ENCODE data around the gene TMIGD1.
"Not testable (repeated sequence)": the region's sequence is repeated elsewhere in the genome, so short reads cannot be mapped to it uniquely, and the experiment has no call there.

The TMIGD1 gene

GRCh38 chr17:30358055-30358760, 24.4 kb upstream of the TMIGD1 start:
- DNase-seq = no peak

DNA sequence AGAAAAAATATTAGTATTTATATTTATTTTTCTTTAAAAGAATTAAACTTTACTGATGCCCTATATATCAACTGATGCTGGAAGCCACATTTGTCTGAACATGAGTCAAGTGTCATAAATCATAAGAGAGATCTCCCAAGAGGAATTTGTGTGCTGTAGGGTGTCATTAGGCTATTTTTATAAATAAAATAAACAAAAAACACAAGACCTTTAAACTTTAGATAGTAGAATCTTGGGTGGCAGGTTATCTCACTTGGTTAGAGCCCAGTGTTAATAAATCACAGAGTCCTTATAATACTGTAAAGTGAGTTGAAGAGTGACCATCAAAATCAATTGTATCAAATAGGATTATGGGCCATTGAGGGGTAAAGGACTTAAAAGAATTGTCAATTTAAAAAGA, 23.6 kb upstream of the TMIGD1 start:
- DNase-seq = no peak

DNA sequence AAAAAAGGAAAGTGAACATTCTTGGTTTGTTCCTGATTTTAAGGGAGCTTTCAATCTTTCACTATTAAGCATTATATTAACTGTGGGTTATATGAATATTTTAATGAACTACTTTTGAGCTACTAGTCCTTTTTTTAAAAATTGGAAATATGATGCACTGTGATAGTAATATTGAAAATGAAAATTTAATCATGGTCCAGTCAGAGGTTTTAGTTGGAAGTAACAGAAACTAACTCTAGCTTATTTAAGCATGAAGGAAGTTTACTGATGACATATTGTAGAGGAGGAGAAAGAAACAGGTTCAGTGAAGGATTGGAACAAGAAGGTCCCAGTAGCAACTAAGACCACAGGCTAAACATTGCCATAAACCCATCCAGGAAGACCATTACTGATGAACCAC, 20.8 kb upstream of the TMIGD1 start:
- DNase-seq = no peak

- DNase-seq = no peak
Measured at GRCh38 chr17:30352240-30352814, 18.5 kb upstream of the TMIGD1 start.

GRCh38 chr17:30351735-30352134, 17.9 kb upstream of the TMIGD1 start:
- no peak for DNase-seq

DNA sequence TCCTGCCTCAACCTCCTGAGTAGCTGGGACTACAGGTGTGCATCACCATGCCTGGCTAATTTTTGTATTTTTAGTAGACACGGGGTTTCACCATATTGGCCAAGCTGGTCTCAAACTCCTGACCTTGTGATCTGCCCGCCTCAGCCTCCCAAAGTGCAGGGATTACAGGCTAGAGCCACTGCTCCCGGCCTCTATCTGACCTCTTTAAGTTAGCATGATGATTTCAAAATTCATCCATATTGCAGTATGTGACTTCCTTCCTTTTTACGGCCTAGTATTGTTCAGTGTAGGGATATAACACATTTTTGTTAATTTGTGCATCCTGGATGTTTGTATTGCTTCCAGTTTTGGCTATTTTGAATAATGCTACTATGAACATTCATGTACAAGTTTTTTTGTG, 17.4 kb upstream of the TMIGD1 start:
- DNase-seq = not testable (repeated sequence)

DNA sequence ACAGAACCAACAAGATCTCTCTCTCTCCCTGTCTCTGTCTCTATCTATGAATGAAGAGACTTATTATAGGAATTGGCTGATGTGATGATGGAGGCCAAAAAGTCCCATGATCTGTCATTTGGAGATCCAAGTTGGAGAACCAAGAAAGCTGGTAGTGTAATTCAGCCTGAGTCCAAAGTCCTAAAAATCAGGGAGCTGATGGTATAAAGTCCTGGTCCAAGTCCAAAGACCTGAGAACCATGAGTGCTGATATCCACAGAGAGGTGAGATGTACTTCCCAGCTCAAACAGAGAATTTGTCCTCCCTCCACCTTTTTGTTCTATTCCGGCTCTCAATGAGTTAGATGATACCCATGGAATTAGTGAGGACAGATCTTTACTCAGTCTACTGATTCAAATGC, 15.4 kb upstream of the TMIGD1 start:
- no peak for DNase-seq

- no peak for DNase-seq
Measured at GRCh38 chr17:30347488-30347887, 13.6 kb upstream of the TMIGD1 start.

DNA sequence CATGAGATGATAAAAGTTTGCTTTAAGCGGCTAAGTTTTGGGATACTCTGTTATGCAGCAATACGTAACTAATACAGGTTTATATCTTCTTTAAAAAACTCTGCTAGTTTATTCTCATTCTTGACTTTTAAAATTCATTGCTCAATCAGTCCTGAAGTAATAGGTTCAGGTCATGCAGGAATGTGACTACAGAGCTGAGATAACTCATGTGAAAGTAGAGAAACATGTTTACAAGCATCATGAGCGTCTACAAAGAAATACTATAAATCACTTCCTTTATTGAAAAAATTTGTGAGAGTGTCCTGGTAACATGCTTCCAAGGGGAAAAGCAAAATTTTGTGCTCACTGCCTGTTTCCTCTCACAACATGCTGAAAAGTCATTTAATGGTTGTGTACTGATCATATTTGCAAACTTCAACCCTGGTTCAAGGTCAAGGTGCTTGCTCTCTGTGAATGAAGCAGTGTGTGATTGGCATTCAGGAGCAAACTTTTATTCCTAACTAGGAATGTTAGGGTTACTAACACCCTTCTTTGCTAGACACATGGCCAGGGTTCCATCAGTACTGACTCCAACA, 12.5 kb upstream of the TMIGD1 start:
- no peak for DNase-seq

DNA sequence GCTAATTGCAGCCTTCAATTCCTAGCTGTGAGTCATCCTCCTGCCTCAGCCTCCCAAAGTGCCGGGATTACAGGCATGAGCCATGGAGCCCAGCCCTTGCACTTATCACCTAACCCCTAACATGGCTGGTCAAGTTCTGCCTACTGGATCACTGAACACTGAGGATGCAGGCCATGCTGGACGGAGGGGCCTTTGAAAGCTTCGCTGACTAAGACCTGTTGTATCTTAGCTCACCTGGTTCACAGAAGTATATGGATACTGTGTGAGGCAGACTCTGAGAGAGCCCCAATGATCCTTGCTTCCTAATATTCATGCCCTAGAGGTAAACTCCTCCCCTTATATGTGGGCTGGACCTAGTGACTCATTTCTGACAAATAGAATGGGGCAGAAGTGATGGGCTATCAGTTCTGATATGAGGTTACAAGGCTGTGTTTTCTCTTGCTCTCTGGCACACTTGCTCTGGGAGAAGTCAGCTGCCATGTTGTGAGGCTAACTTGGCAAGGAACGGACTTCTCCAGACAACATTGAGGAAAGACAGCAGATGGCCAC, 11.7 kb upstream of the TMIGD1 start:
- DNase-seq = no peak

- DNase-seq = no peak
Measured at GRCh38 chr17:30345089-30345433, 11.2 kb upstream of the TMIGD1 start.

DNA sequence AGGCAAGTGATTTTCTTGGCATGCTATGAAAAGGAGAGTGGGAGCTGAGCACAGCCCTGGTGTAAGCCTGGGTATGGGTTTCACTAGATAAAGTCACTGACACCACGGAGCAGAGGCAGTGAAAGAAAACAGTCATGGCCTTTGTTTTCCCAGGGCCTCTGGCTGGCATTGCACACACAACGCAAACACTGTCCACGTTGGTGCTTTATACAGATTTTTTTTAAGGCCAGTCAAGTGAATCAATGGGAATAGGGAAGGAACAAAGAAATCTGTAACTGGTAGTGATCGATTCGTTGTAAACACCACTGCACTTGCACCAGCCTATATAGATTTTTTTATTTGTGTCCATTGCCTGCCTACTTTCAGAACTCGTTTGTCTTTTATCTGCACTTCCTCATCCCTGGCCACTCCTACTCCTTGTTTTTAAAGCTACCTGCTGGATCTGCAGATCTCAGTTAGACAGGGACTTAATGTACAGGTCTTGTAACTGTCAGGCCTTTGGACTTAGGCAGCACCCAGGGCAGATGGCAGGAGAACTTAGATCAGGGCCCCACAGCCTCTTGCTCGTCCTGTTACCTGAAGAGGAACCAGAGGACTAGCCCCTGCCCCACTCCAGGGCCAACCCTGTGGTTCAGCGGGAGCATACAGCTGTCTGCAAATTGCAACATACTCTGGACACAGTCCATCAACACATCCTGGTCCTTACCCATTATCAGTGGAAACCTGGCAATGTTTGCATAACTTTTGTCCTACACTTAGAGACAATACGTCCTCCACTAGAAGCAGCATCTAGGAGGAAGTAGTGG, 10.6 kb upstream of the TMIGD1 start:
- DNase-seq = no peak

- DNase-seq = no peak
Measured at GRCh38 chr17:30343796-30344195, 9.9 kb upstream of the TMIGD1 start.

- not testable (repeated sequence) for DNase-seq
Measured at GRCh38 chr17:30343244-30343643, 9.4 kb upstream of the TMIGD1 start.

DNA sequence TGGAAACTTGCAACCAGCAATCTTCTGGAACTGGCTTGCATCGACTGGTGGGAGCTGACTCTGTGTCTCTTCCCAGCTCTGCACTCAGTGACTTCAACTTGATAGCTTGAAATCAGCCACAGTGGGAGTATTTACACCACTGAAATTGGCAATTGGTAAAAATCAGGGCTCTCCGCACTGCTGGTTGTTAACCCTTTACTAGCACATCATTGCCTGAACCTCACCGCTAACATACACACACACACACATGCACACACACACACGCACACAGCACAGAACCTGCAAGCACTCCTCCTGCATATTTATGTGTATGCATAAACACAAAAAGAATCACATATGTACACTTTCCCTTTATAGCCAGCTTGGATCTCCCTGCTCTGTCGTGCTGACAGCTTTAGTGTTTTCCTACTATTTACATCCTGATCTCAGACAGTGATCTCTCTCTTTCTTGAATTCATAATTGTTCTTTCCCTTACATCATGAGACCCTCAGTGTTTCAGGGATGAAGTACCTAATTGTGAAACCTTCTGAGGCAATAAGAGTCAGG, 7.9 kb upstream of the TMIGD1 start:
- DNase-seq = no peak

DNA sequence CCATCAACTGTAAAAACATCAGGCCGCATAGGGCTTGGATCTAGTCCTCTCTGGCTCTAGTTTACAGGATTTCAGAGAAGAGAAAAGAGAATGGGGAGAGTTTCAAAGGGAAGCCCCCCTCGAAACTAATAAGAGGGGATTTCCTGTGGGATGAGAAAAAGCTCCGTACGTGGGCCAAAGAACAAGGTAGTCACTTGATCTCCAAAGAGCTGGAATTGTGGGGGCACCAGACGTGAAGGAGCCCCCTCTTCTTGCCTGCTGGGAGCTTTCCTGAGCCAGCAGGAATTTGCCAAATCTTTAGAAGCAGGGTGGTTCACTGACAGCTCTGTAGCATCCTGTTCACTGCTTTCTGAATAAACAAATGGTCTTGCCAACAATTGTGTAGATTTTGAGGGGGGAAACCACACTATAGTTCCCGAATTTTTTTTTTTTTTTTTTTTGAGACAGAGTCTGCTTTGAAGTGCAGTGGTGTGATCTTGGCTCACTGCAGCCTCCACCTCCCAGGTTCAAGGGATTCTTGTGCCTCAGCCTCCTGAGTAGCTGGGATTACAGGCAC, 7.0 kb upstream of the TMIGD1 start:
- DNase-seq = no peak

GRCh38 chr17:30339086-30339485, 5.2 kb upstream of the TMIGD1 start:
- no peak for DNase-seq

DNA sequence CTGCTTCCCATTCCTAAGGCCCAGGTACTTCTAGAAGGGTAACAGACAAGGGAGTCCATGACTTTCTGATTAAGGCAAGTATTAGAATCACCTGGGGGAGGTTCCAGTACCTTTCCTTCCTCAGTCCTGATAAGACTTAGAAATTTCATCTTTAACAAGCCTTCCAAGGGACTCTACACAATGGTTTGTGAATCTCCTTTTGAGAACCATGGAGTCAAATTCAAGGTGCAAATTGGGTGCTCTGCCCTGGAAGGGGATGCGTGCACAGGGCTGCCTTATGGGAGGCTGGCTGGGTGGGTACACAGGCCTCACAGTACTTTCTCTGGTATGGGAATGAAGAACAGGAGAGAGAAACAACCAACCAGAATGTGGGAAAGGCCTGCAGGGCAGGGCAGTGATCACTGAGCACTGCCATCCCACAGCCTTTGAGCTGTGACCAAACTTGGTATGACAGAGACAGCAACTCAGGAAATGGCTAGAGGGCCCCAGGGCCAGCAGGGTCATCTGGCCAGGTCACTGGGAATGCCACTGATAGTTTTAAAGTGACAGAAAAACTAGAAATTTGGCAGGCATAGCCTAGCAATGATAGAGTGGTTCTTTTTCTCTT, 3.6 kb upstream of the TMIGD1 start:
- DNase-seq = no peak

DNA sequence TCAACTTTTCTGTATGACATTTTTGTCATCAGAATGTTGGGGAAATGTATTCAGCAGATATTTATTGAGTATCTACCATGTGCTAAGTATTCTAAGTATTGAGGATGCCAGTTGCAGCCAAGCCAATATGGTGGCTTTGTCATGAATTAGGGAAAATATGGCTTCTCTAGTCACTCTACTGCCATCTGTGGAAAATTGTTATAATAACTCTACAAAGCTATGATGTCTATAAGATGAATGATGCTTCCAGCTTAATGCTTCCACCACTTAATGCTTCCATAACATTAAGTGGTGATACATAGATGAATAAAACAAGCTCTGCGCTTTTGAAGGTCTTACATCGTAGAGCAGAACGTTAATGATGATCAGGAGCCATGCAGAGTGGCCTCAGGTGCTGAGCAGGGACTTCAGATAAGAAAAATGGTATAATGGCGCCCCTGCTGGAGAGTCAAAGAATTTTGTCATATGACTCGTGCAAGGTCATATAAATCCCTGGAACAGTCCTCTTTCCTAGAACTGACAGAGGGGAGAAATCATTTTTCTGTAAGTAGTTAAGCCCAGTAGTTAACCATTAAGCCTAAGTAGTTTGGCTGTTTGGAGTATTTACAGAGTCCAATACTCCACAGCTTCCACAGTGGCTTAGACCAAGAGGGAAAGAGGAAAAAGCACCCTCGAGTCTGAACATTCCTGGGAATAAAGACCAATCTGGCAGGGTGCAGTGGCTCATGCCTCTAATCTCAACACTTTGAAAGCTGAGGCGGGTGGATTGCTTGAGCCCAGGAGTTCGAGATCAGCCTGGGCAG, 2.7 kb upstream of the TMIGD1 start:
- DNase-seq = peak; percentile 37 to 80

GRCh38 chr17:30334421-30334820, 564 bp upstream of the TMIGD1 start:
- DNase-seq = no peak

DNA sequence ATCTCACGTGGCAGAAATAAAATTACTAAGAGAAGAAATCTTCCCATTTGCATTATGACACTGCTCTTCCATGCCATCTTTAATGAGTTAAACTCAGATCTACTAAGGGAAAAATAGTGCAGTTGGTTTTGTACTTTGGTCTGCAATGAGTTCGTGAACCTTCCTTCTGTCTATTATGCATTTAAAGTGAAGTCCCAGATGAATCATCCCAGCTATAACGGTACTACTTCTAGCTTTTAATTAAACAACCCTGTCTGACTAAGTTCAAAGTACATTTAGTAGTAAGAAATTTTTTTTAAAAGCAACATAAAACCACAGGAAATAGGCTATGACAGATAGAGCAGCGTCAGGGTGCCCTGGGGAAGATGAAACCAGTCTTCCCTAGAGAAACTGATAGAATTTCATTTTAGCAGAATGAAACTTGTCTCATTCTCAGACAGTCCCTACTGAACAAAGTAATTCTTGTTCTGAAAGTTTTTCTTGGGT, 1.8 kb downstream of the TMIGD1 start:
- DNase-seq = no peak
